Trophoblast cell (in vitro differentiated cells and primary cell): Measurements from ENCODE around the gene NUDT13.

Source experiments
- DNase-seq, 2 donors: peaks; one replicate each; pipeline ENCODE4 v3.0.0-alpha.2; 2016
- H2AFZ ChIP-seq: 2 replicates; pipeline ENCODE4 v1.6.1; 2013; ENCODE audit warnings: low read length, moderate library complexity, mild to moderate bottlenecking; ENCODE audit not compliant: insufficient read depth, poor library complexity
- H2AK5ac ChIP-seq: 2 replicates; pipeline ENCODE4 v1.6.1; 2013; ENCODE audit warnings: mild to moderate bottlenecking, low read length
- H2BK120ac ChIP-seq: 2 replicates; pipeline ENCODE4 v1.6.1; 2013; ENCODE audit warnings: low read length, mild to moderate bottlenecking, moderate library complexity; ENCODE audit not compliant: insufficient read depth, poor library complexity
- H2BK12ac ChIP-seq: 2 replicates; pipeline ENCODE4 v1.6.1; 2013; ENCODE audit warnings: mild to moderate bottlenecking, low read length, moderate library complexity
- H2BK5ac ChIP-seq: 2 replicates; pipeline ENCODE4 v1.6.1; 2013; ENCODE audit warnings: low read length, low read depth, moderate library complexity, mild to moderate bottlenecking; ENCODE audit not compliant: poor library complexity
- H3K14ac ChIP-seq: 2 replicates; pipeline ENCODE4 v1.6.1; 2013; ENCODE audit warnings: mild to moderate bottlenecking, low read length
- H3K18ac ChIP-seq: 2 replicates; pipeline ENCODE4 v1.6.1; 2013; ENCODE audit warnings: mild to moderate bottlenecking, low read length
- H3K23ac ChIP-seq: 2 replicates; pipeline ENCODE4 v1.6.1; 2013; ENCODE audit warnings: low read length
- H3K27ac ChIP-seq: 2 replicates; pipeline ENCODE4 v1.5.1; 2013; ENCODE audit warnings: low read depth, mild to moderate bottlenecking, inconsistent platforms, low read length, moderate library complexity
- H3K27me3 ChIP-seq: 2 replicates; pipeline ENCODE4 v1.6.1; 2013; ENCODE audit warnings: inconsistent platforms, mild to moderate bottlenecking, low read length, moderate library complexity; ENCODE audit not compliant: insufficient read depth
- H3K36me3 ChIP-seq, 2 experiments: 1 replicate in 1 of 2; 2 replicates in 1 of 2; pipeline ENCODE4 v1.6.1; 2013; ENCODE audit warnings: low read length in 2 of 2, mild to moderate bottlenecking in 2 of 2, moderate library complexity in 1 of 2; ENCODE audit not compliant: insufficient read depth in 2 of 2, control insufficient read depth in 1 of 2
- H3K4ac ChIP-seq: 2 replicates; pipeline ENCODE4 v1.6.1; 2013; ENCODE audit warnings: low read depth, mild to moderate bottlenecking, low read length, moderate library complexity
- H3K4me1 ChIP-seq, 2 experiments: 1 replicate in 1 of 2; 2 replicates in 1 of 2; pipeline ENCODE4 v1.6.1; 2013; ENCODE audit warnings: low read length in 2 of 2, mild to moderate bottlenecking in 2 of 2, moderate library complexity in 1 of 2; ENCODE audit not compliant: insufficient read depth in 2 of 2, control insufficient read depth in 1 of 2
- H3K4me2 ChIP-seq: 2 replicates; pipeline ENCODE4 v1.6.1; 2013; ENCODE audit warnings: inconsistent platforms, mild to moderate bottlenecking, low read length, moderate library complexity
- H3K4me3 ChIP-seq: 2 replicates; pipeline ENCODE4 v1.5.1; 2013; ENCODE audit warnings: mild to moderate bottlenecking, low read depth, low read length, inconsistent platforms
- H3K79me1 ChIP-seq: one replicate; pipeline ENCODE4 v1.6.1; 2013; ENCODE audit warnings: low read length
- H3K79me2 ChIP-seq: 2 replicates; pipeline ENCODE4 v1.6.1; 2013; ENCODE audit warnings: low read length, mild to moderate bottlenecking; ENCODE audit not compliant: control insufficient read depth, insufficient read depth, poor library complexity
- H3K9ac ChIP-seq: 2 replicates; pipeline ENCODE4 v1.6.1; 2013; ENCODE audit warnings: mild to moderate bottlenecking, low read length
- H3K9me3 ChIP-seq: 2 replicates; pipeline ENCODE4 v1.6.1; 2013; ENCODE audit warnings: low read depth, mild to moderate bottlenecking, control low read depth, inconsistent platforms, low read length; ENCODE audit not compliant: insufficient read depth
- H4K12ac ChIP-seq: 2 replicates; pipeline ENCODE4 v1.6.1; 2013; ENCODE audit warnings: low read depth, mild to moderate bottlenecking, low read length, moderate library complexity
- H4K8ac ChIP-seq: 2 replicates; pipeline ENCODE4 v1.6.1; 2013; ENCODE audit warnings: low read depth, mild to moderate bottlenecking, low read length, moderate library complexity
- H4K91ac ChIP-seq: one replicate; pipeline ENCODE4 v1.6.1; 2013; ENCODE audit warnings: low read depth, mild to moderate bottlenecking, low read length, moderate library complexity
- WGBS: extraction: QIAGEN DNeasy Blood & Tissue Kit; methylation state at CpG from one replicate; pipeline ENCODE4 v1.1.7; 2013; ENCODE audit warnings: missing lambda C conversion rate; ENCODE audit not compliant: insufficient read length, insufficient coverage; ENCODE audit errors: extremely low coverage; 5-methylcytosine and 5-hydroxymethylcytosine counted together

The NUDT13 gene

DNA sequence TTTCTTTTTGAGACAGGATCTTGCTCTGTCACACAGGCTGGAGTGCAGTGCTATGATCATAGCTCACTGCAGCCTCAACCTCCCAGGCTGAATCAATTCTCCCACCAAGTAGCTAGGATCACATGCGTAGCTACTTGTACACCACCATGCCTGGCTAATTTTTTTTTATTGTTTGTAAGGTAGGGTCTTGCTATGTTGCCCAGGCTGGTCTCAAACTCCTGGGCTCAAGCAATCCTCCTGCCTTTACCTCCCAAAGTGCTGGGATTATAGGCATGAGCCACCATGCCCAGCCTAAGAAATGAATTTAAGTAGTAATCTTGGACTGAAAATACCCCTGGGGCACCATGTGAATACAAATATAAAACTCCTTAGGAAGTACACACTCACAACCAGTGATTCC, 5.8 kb downstream of the NUDT13 start:
- Histone ChIP-seq H3K14ac (no peak overlapping the region), H2AFZ (no peak overlapping the region), H3K4me2 (no peak overlapping the region), H3K9ac (no peak overlapping the region), H2AK5ac (no peak overlapping the region), H3K18ac (no peak overlapping the region), H3K4me1 (peaks cover 3 to 5% of the 10 kb centered on the region in 2 experiments), H3K4ac (no peak overlapping the region), H4K12ac (no peak overlapping the region), H2BK5ac (no peak overlapping the region), H2BK120ac (no peak overlapping the region), H2BK12ac (no peak overlapping the region), H3K4me3 (no peak overlapping the region), H4K8ac (no peak overlapping the region), H3K36me3 (peaks cover 3 to 6% of the 10 kb centered on the region in 2 experiments), H3K79me1 (no peaks in the 10 kb centered on the region), H3K27me3 (no peaks in the 10 kb centered on the region), H3K27ac (no peak overlapping the region), H3K79me2 (no peaks in the 10 kb centered on the region), H3K9me3 (no peaks in the 10 kb centered on the region), H4K91ac (no peak overlapping the region), H3K23ac (no peak overlapping the region)
- DNase-seq: no peak
- WGBS: no CpG with 5 or more reads among the region's 1 CpG

DNA sequence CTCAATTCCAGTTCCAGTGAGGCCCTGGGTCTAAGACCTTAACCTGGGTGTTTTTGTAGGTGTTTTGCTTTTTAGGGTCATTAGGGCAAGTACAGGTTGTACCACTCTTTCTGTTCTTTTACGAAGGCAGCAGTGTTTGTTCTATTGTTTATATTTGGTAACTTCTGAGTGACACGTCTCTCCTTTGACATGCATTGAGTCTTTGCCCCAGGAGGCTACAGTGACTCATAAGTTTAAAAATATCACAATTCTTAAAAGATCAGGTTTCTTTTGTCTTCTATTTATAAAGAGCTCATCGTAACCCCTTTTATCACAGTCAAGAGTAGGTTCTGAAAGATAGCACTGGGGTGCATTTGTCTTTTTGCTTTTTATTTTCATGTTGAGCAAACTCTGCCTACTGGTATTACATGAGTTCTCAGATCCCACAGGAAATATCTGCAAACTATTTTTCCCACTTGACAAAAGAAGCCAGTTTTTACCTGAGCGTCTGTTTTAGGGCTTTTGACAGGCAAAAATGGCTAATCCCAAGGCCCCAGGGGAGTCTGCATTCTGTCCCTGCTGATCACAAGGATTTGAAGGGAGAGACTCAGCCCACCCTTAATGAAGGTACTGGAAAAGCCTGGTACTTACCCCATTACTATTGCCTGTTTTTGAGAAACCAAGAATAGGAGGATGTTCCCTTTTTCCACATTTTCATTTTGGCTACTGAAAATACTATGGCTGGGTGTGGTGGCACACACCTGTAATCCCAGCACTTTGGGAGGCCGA, 7.9 kb downstream of the NUDT13 start:
- Histone ChIP-seq H3K4me3 (no peak overlapping the region), H3K23ac (no peak overlapping the region), H3K18ac (no peak overlapping the region), H2AK5ac (no peak overlapping the region), H2BK5ac (peak overlapping the region; percentile 37), H3K4me2 (peak overlapping the region; percentile 47), H4K91ac (peak overlapping the region; percentile 77), H4K8ac (peak overlapping the region; percentile 73), H2BK12ac (peak overlapping the region; percentile 84), H3K9me3 (no peaks in the 10 kb centered on the region), H3K4ac (no peak overlapping the region), H3K27ac (peak overlapping the region; percentile 90), H3K14ac (no peak overlapping the region), H3K79me1 (no peaks in the 10 kb centered on the region), H3K27me3 (no peaks in the 10 kb centered on the region), H3K4me1 (peaks cover 3 to 5% of the 10 kb centered on the region in 2 experiments), H4K12ac (peak overlapping the region; percentile 54), H2BK120ac (peak overlapping the region; percentile 66), H3K9ac (no peak overlapping the region), H3K79me2 (no peaks in the 10 kb centered on the region), H3K36me3 (peaks cover 3 to 6% of the 10 kb centered on the region in 2 experiments), H2AFZ (no peak overlapping the region)
- no CpG with 5 or more reads among the region's 5 CpGs for WGBS
- DNase-seq: peak; percentile 18 to 60

DNA sequence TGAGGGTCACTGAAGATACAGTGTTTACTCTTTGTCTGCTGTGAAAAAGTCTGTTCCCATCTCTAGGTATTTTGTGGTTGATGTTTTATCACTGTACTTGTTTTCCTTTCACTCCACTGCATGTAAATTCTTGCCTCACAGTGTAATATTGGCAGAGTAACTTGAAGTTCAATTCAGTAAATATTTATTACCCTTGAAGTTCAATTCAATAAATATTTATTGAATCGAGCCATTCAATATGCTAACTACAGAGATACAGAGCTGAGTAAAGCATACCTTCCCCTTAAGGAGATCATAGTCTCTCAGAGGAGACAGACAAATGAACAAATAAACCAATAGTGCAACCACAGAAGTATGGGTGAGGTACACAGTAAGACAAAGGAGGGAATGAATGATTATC, 9.2 kb downstream of the NUDT13 start:
- H3K4me1 ChIP-seq: peaks cover 3 to 5% of the 10 kb centered on the region in 2 experiments
- no peak overlapping the region for H4K12ac ChIP-seq
- H2BK5ac ChIP-seq: no peak overlapping the region
- H2BK120ac ChIP-seq: no peak overlapping the region
- no peak overlapping the region for H3K23ac ChIP-seq
- H3K4me2 ChIP-seq: no peak overlapping the region
- WGBS: no CpG with 5 or more reads among the region's 1 CpG
- peak in 1 of 2 donors; percentile 7 for DNase-seq
- H3K36me3 ChIP-seq: peaks cover 3 to 9% of the 10 kb centered on the region in 2 experiments
- no peak overlapping the region for H2AFZ ChIP-seq
- no peak overlapping the region for H3K14ac ChIP-seq
- H4K8ac ChIP-seq: no peak overlapping the region
- no peak overlapping the region for H2AK5ac ChIP-seq
- H4K91ac ChIP-seq: no peak overlapping the region
- H3K4ac ChIP-seq: no peak overlapping the region
- H3K18ac ChIP-seq: no peak overlapping the region
- no peak overlapping the region for H2BK12ac ChIP-seq
- no peaks in the 10 kb centered on the region for H3K9me3 ChIP-seq
- H3K79me1 ChIP-seq: no peaks in the 10 kb centered on the region
- no peak overlapping the region for H3K9ac ChIP-seq
- H3K27ac ChIP-seq: no peak overlapping the region
- H3K4me3 ChIP-seq: no peak overlapping the region
- H3K27me3 ChIP-seq: no peaks in the 10 kb centered on the region
- no peaks in the 10 kb centered on the region for H3K79me2 ChIP-seq

DNA sequence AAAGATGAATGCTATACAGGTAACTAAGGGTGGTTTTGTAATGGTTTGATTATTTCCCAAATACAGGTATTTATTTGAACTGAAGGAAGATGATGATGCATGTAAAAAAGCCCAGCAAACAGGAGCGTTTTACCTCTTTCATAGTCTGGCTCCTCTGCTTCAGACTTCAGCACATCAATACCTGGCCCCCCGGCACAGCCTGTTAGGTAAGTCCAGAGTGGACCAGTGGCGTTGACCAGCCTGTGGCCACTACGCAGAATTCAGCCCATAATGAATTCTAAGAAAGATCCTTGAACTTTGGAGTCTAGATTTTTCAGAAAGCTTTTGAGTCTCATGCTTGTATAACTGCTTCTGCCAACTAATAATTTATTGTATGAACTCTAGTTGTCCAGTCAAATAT, 9.7 kb downstream of the NUDT13 start:
- Histone ChIP-seq H2AFZ (no peak overlapping the region), H3K9ac (no peak overlapping the region), H3K27ac (no peak overlapping the region), H3K9me3 (no peaks in the 10 kb centered on the region), H3K14ac (no peak overlapping the region), H3K79me2 (no peaks in the 10 kb centered on the region), H4K91ac (no peak overlapping the region), H2AK5ac (no peak overlapping the region), H4K12ac (no peak overlapping the region), H4K8ac (no peak overlapping the region), H3K4ac (no peak overlapping the region), H3K4me2 (no peak overlapping the region), H3K27me3 (no peaks in the 10 kb centered on the region), H3K36me3 (peaks cover 3 to 10% of the 10 kb centered on the region in 2 experiments), H2BK12ac (no peak overlapping the region), H3K23ac (no peak overlapping the region), H3K18ac (no peak overlapping the region), H3K79me1 (no peaks in the 10 kb centered on the region), H2BK120ac (no peak overlapping the region), H3K4me3 (no peak overlapping the region), H3K4me1 (peaks cover 3 to 5% of the 10 kb centered on the region in 2 experiments), H2BK5ac (no peak overlapping the region)
- peak in 1 of 2 donors; percentile 6 for DNase-seq
- no CpG with 5 or more reads among the region's 4 CpGs for WGBS
